PFSK-1 (cell line): ENCODE results near the gene NFE2L2.

Experiments used
- FOXP2 ChIP-seq: optimal IDR thresholded peaks from 2 replicates; pipeline ENCODE3; 2011; ENCODE audit warnings: borderline replicate concordance, control low read depth, inconsistent platforms; ENCODE audit not compliant: insufficient read depth; ENCODE audit errors: extremely low read length, extremely low read depth
- POLR2AphosphoS5 ChIP-seq: IDR thresholded peaks from 2 replicates; pipeline ENCODE4 v1.6.1; 2012; ENCODE audit warnings: low read depth, mild to moderate bottlenecking, control low read depth, low read length, moderate library complexity
- REST ChIP-seq, 2 experiments: IDR thresholded peaks; 2 replicates each; pipeline versions ENCODE4 v1.6.1 to v1.8.0; 2011 to 2012; ENCODE audit warnings: low read depth in 2 of 2, low read length in 2 of 2, control low read depth in 1 of 2, inconsistent platforms in 1 of 2, mild to moderate bottlenecking in 1 of 2, moderate library complexity in 1 of 2; ENCODE audit not compliant: insufficient read depth in 1 of 2
- SIN3A ChIP-seq: IDR thresholded peaks from 2 replicates; pipeline ENCODE4 v1.6.1; 2012; ENCODE audit warnings: mild to moderate bottlenecking, low read length, moderate library complexity, borderline replicate concordance; ENCODE audit not compliant: insufficient read depth
- TAF1 ChIP-seq: IDR thresholded peaks from 2 replicates; pipeline ENCODE4 v1.6.1; 2012; ENCODE audit warnings: low read length, control low read depth, borderline replicate concordance; ENCODE audit not compliant: insufficient read depth

NFE2L2 gene

GRCh38 chr2:177247693-177248262, 16.7 kb downstream of the NFE2L2 start:
- no peak for TF ChIP-seq SIN3A
- TF ChIP-seq FOXP2, result no peak
- no peak for TF ChIP-seq POLR2AphosphoS5
- TF ChIP-seq TAF1, result no peak
- TF ChIP-seq REST (IDR thresholded peaks at IDR 0.05; ENCODE audit: insufficient read depth in 1 of 2, low read depth in 2 of 2, low read length in 2 of 2), result no peak

GRCh38 chr2:177246000-177246399, 18.5 kb downstream of the NFE2L2 start:
- TF ChIP-seq TAF1 (no peak), SIN3A (no peak), POLR2AphosphoS5 (no peak), REST (IDR thresholded peaks at IDR 0.05; ENCODE audit: insufficient read depth in 1 of 2, low read depth in 2 of 2, low read length in 2 of 2) (no peak), FOXP2 (no peak)

GRCh38 chr2:177245010-177245422, 19.5 kb downstream of the NFE2L2 start:
- no peak for TF ChIP-seq FOXP2
- TF ChIP-seq TAF1, result no peak
- no peak for TF ChIP-seq SIN3A
- TF ChIP-seq REST (IDR thresholded peaks at IDR 0.05; ENCODE audit: insufficient read depth in 1 of 2, low read depth in 2 of 2, low read length in 2 of 2), result no peak
- TF ChIP-seq POLR2AphosphoS5, result no peak

- TF ChIP-seq SIN3A (no peak), POLR2AphosphoS5 (no peak), FOXP2 (no peak), REST (IDR thresholded peaks at IDR 0.05; ENCODE audit: insufficient read depth in 1 of 2, low read depth in 2 of 2, low read length in 2 of 2) (no peak), TAF1 (no peak)
Observed at GRCh38 chr2:177244244-177244771, 20.2 kb downstream of the NFE2L2 start.
